ENCODE results near the gene KRT10.
A peak's percentile ranks its signal among the peaks of the same experiment; 100 is the strongest.

The KRT10 gene

GRCh38 chr17:40803617-40804082 lies 18.8 kb downstream of the KRT10 start:
- DNase-seq (ENCODE audit: low read depth) = peak; percentile 62

DNA sequence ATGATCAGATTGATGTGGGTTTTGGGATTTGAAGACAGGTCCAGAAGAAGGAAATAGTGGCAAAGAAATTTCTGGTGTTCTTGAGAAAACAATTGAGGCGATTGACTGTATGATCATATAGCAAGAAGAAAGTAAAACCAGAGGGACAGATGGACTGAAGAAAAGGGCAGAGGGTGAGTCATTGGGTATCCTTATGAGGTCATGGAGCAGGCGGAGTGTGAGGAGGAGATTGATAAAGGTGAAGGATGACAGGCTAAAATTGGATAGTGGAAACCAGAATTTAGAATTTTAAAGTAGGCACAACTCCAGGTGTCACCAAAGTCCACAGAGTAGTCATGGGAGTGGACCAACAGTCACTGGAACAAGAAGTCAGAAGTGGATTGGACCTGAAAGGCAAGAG lies 21.3 kb downstream of the KRT10 start:
- DNase-seq (ENCODE audit: low read depth) = no peak

GRCh38 chr17:40800381-40800780 lies 22.0 kb downstream of the KRT10 start:
- no peak for DNase-seq (ENCODE audit: low read depth)

- no peak for DNase-seq (ENCODE audit: low read depth)
These were observed 22.6 kb downstream of the KRT10 start, which contains the start of gene KRT28 for GRCh38 chr17:40799859-40800258. Gene KRT28, minus strand, starts transcription at chr17:40799959. Its CDS starts 66 bp downstream, at chr17:40799893.

- no peak for DNase-seq (ENCODE audit: low read depth)
These were observed 25.6 kb downstream of the KRT10 start for GRCh38 chr17:40796846-40797245.

DNA sequence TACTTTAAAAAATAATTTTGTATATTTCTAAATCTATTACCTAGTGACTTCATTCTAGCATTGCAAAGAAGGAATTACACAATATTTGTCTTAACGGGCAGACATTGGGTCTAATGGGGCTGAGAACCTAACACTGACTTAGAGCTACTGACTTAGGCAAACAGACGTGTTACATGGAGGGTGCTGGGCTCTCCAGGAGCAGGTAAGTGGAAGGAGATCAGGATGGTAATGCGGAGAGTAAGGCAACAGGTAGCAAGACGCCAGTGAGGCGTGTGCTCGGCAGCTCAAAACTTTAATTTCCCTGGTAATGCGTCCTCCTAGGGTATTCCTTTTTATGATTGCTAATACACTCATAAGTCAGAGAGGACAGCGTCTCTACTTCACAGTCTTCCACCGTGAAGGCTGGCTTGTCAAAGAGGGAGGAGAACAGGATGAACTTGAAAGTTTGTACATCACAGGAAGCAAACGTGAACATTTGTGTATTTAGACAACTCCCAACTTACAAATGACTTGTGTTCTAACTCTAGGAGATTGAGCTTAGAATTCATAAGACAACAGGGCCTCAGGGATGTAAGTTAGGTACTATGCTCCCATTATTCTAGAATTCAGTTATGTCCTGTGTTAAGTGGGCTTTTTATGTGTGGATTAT lies 27.3 kb downstream of the KRT10 start:
- no peak for DNase-seq (ENCODE audit: low read depth)

DNA sequence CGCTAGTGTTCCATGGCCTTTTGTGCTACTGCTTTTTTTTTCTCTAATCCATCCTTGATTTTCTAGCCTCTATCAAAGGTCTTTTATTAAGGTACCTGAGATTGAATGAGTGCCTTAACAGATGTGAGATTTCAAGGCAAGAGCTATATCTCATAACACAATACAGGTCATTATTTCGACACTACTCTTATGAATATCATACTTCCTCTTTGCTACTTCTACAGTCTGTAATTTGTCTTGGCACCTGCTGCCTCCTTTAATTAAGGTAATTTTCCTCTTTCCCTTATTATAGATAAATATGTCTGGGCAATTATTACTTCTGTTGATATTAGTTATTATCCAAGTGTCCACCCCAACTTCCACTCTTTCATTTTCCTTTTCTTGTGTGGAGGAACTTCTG lies 27.9 kb downstream of the KRT10 start:
- no peak for DNase-seq (ENCODE audit: low read depth)

DNA sequence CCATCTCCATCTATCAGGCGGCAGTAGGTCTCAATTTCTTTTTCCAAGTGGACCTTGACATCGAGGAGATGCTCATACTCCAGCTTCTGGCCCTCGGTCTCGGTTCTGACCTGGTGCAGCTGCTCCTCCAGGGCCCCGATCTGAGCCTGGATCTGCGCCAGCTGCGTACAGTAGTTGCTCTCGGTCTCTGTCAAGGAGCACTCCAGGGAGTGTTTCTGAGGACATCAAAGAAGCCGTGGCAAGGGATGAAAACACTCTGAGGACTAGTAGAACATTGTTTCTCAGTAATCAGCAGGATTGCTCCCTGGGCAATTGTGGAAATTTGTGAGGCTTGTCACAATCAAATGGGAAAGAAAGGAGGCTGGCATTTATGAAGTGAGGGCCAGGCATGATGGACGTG lies 28.6 kb downstream of the KRT10 start:
- no peak for DNase-seq (ENCODE audit: low read depth)

DNA sequence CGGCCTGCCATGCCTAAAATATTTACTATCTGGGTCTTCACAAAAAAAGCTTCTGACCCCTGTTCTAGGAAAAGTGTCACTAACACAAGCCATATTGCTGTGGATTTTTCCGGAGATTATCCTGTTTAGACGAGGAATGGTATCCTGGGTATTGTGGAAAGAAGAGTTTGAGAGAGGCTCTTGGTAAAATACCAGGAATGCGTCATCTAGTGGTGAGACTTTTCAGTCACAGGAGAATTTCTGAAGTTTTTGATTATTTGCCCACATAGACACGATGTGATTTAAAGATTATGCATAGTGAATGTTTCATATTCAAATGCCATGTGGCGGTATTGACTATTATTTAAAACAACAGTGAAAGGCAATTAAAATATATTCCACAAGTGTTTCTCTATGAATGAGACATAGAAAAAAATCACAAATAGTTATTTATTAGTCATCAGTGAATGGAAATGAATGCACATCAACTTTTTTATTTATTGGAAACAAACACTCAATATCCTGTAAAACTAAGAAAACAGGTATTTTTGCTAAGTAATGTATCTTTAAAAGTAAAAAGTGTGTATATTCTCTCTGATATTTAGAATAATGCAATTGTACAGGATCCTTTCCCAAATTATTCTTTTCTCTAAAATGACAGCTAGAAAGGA lies 30.5 kb downstream of the KRT10 start:
- no peak for DNase-seq (ENCODE audit: low read depth)

DNA sequence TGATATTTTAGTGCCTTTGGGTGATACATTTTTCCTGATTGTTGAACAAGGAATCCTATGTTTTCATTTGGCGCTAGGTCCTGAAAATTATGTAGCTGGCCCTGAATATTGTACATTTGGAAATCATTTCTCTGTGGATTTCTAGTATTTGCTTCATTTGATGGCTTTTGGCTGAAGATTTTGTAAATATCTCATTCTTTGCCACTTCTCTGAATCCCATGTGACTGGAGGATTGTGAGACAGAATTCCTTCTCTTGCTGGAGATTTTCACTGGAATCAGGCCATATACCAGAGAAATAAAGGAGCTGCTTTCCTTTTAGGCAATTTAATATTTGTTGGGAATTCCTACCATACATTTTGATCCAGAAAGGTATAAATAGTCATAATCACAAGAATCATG lies 31.3 kb downstream of the KRT10 start:
- DNase-seq (ENCODE audit: low read depth) = no peak

DNA sequence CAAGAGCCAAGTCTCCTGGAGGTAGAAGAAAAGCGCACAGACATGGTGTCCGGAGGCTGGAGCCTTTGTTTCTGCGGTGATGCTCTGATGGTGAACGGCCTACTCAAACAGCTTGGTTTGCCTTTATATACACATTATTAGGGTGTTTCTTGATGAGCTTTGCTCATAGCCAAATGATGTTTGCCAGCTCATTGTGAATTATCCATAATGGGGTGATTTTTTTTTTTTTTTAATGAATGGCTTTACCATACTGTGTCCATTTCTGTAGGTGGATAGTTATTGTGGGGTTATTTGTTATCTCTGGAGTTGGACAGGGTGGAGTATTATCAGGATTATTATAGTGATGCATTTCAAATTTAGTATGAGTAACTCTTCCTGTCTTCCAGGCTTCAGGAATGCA lies 40.0 kb downstream of the KRT10 start, which contains the start of gene KRT27:
TSS of gene KRT27 (minus strand) at position 101 of the 400 bp plus-strand sequence. CDS start at position 44, 57 bp downstream.
- DNase-seq (ENCODE audit: low read depth) = no peak

- no peak for DNase-seq (ENCODE audit: low read depth)
These were observed 43.1 kb downstream of the KRT10 start for GRCh38 chr17:40779181-40779909.

DNA sequence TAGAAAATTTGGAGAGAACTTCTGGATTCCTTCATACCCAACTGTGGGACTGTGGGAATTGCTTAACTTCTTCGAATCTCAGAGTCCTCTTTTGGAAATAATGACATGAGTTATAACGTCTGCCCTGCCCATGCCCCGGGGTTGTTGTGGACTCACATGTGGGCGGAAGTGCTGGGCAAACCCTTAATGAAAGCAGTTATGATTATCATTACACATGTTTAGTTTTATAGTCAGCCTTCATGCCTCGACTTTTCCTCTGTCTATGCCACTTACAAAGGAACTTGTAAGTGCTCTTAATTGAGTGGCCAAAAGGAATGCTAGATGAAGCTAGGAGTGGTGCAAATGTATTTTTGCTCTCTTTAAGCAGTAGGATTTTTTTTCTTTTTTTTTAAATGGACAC lies 44.0 kb downstream of the KRT10 start:
- DNase-seq (ENCODE audit: low read depth) = no peak

DNA sequence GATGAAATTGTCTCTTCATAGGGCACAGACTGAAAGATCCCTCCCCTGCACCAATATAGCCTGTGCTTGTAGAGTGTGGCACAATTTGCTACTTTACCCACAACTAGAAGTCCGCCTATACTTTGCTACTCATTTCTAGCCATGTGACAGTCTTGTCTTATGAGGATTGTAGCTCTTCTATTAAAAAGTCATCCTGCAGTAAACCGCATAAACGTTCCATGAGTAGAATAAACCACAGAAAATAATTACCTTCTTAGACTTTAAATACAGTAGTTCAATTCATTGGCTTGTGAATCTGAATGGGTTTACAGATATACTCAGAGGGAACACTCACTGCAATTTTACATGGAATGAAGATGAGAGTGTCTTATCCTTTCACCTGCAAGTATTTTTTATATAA lies 44.4 kb downstream of the KRT10 start:
- no peak for DNase-seq (ENCODE audit: low read depth)

DNA sequence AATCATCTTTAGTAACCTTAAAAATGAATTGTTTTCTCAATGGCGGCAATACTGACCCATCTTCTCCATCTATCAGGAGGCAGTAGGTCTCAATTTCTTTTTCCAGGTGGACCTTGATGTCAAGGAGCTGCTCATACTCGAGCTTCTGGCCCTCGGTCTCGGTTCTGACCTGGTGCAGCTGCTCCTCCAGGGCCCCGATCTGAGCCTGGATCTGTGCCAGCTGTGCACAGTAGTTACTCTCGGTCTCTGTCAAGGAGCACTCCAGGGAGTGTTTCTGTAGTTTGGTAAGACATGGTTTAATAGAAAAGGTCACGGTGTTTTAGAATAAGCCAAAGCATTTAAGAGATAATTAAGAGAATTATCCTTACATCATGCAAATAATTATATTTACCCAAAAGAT lies 45.0 kb downstream of the KRT10 start:
- DNase-seq (ENCODE audit: low read depth) = no peak

GRCh38 chr17:40775945-40776344 lies 46.5 kb downstream of the KRT10 start:
- DNase-seq (ENCODE audit: low read depth) = no peak

DNA sequence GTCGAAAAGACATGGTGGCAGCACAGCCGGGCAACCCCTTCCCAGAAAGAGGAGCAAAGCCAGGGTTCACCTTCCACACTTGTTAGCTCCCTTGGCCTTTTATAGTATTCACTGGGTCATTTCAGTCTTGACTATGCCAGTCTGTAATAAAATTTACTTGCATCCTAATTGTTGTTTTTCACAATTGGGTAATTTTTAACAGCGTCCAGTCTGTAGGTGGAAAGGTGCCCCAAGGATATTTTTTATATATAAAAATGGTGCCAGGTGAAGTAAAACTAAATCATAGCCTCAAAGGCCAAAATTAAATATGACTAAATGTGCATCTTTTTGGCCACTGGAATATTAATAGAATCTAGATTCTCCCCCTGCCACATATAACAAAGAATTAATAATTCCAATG lies 50.3 kb downstream of the KRT10 start, which contains the start of gene KRT26:
TSS of gene KRT26 (minus strand) at position 101 of the 400 bp plus-strand sequence. CDS start at position 13, 88 bp downstream.
- DNase-seq (ENCODE audit: low read depth) = no peak
